C4-2B (cell line): Measurements from ENCODE around the gene ARID3B.

Experiments
- CTCF ChIP-seq: fragments of 450-650 bp; conservative IDR thresholded peaks from 2 replicates; pipeline ENCODE4 v1.5.1; 2017; ENCODE audit warnings: mild to moderate bottlenecking
- ZFX ChIP-seq: fragments of 450-650 bp; IDR thresholded peaks from 2 replicates; pipeline ENCODE4 v1.6.1; 2017

DNA sequence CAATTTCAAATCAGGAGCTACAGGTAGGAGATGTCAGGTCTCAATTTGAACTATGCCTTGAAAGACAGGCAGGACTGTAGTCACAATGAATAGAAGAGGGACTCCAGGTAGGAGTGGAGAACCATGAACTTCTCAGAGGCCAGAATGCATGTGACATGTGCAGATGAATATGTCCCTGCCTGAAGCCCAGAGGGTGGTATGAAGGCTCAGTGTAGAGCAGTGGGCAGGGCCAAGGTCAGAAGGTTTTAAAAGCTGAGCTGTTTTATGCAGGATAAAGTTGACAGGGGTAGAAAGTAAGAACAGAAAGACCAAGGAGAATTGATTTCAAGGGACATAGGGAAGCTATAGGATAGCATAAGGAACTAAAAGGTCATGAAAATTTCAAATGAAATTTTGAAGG lies 105.5 kb downstream of the ARID3B start:
- TF ChIP-seq CTCF (no peak), ZFX (no peak)
